ENCODE measurements around the gene PPP1R12C.

The PPP1R12C gene

DNA sequence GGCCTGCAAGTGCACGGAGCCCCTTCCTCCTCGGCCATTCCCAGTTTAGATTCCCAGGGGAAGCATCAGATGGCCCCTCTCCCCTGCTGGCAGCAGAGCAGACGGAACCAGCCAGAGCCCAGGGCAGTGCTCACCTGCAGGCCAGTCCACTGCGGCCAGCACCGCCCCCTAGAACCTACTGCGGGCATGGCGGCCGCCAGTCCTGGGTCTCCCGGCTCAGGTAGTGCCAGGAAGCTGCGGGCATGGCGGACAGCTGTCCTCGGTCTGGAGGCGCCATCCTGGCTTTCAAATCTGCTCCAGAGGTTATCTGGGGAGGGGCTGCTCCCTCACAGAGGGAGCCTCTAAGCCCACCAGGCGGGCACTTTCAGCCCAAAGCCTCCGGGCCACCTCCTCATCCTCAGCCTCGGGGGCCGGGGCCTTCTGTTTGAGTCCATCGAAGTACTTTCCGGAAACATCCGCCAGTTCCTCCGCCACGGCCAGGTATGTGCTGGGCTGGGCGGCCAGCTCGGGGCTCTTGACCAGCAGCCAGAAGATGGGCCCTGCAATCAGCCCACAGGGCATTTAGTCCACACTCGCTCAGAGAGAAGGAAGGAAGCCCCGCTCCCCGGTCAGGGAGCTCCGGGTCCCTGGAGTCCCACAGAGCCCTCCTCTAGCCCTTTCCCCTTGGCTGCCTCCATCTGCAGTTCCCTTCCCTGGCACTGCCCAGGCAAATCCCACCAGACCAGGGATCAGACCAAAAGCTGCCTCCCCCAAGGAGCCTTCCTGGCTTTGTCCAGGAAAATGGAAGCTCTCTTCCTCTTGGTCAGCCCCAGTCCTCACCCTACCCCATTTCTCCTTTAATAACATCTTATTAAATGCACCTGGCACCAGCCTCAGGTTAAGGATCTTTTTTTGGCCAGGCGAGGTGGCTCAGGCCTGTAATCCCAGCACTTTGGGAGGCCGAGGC lies 72.4 kb downstream of the PPP1R12C start:
- no peak for DNase-seq (ENCODE audit: low read depth)

DNA sequence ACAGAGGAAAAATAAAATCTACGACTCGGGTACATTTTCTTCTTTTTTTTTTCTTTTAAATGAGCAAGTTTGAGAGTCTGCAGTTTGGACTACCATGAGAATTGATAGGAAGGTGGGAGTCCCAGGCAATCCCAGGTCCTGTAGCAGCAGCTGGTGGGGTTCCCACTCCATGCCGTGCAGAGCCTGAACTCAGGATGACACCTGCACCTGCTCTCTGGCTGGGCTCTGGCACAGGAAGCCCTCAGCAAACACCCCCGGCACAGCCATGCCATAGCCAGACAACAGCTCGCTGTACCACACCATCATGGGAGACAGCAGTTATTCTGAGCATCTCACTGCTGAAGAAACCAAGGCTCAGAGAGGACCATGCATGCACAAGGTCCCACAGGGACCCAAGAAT lies 73.2 kb downstream of the PPP1R12C start:
- no peak for DNase-seq (ENCODE audit: low read depth)

DNA sequence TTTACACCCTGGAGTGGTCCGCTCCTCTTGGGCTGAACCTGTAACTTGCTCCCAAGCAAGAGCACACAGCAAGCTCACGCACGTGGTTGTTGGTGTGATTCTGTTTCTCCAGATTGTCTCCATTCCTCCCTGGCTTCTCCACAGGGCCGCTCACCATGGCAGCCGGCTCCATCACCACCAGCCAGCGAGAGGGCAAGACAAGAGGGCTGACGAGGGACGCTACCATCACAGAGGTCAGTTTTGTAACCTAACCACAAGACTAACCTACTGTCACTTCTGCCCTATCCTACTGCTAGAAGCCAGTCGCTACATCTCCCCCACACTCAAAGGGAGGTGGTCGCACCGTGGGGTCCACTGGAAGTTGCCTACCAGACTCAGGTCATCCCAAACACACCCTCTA lies 74.7 kb downstream of the PPP1R12C start:
- no peak for DNase-seq (ENCODE audit: low read depth)

DNA sequence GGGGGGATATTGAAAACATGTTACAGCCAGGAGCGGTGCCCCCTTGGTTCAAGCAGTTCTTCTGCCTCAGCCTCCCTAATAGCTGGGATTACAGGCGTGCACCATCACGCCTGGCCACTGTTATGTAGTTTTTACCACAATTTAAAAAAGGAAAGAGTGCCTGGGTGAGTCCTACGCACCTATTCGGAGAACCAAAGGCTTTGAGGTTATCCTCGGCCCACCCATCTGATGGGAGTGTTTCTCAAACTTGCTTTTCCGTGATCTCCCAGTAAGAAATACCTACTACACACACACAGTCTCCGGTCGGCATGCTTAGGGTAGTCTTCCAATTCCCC lies 75.1 kb downstream of the PPP1R12C start:
- no peak for DNase-seq (ENCODE audit: low read depth)

DNA sequence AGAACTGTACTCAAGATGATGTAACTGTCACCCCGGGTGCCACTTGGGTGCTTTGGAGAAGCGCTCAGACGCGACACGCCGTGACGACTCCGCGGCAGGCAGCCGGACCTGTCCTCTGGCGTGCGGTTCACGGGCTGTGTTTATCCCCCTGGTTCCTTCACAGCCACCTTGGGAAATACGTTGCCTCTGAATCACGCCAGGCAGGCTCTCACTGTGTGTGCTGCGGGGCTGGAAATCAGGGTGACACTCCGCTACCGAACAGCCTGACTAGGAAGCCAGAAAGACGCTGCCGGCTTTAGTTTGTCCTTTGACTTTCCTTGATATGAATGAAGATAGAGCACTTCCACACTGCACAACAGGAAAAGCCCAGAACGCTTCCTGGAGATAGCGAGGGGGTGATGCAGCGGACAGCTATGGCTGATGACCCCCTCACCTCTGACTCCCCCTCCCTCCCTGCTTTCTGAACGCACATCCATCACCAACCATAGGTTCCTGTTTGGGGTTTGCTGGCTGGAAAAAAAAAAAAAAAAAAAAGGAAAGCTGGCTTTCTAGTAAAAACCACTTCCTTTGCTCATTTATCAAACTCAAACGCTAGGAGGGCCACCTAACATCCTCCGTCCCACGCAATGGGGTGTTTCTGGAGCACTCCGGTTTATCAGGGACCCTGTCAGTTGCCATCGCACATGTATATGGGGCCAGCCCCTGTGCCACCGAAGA lies 75.7 kb downstream of the PPP1R12C start:
- DNase-seq (ENCODE audit: low read depth): no peak

DNA sequence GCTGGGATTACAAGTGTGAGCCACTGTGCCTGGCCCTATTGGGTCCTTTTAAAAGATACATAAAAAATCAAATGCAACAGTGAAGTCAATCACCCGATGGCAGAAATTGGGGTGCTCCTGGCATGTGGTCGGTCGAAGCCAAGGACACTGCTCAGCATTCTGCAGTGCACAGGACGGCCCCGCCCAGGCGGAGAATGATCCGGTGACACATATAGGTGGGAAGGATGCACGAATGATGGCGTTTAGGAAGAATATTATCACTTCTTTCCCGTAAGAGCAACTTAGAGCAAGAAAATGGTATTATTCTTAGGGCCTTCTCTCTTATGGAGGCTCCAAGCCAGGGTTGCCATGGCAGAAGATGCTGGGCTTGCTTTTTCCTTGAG lies 76.2 kb downstream of the PPP1R12C start:
- no peak for DNase-seq (ENCODE audit: low read depth)
